Astrocyte (in vitro differentiated cells and primary cell): Measurements from ENCODE around the gene RBSN.
"Not testable (repeated sequence)": the region's sequence is repeated elsewhere in the genome, so short reads cannot be mapped to it uniquely, and the experiment has no call there.

Experiments used
- EZH2 ChIP-seq: IDR thresholded peaks from 2 replicates; pipeline ENCODE4 v1.6.1; 2012; ENCODE audit warnings: mild to moderate bottlenecking, low read length, inconsistent platforms; ENCODE audit not compliant: insufficient read depth
- TF ChIP-seq, protein P1 (sequence below): IDR thresholded peaks from 2 replicates; pipeline ENCODE4 v1.5.1; 2011; ENCODE audit warnings: low read depth, mild to moderate bottlenecking, inconsistent platforms, low read length, moderate library complexity; ENCODE audit not compliant: insufficient read depth

DNA sequence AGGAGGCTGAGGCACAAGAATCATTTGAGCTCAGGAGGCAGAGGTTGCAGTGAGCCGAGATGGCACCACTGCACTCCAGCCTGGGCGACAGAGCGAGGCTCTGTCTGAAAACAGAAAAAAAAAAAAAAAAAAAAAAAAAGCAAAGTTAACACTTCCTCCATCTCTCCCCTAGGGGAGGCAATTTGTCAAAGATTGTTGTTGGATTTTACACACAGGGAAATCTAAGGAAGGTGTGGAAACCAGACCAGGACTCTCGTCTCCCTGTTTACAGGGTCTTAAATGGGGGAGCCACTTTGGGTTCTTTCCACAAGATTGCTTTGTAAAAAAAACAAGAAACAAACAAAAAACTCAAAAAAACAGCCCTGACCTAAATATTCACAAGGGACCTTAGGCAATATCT, 29.5 kb upstream of the RBSN start:
- TF ChIP-seq, protein P1, sequence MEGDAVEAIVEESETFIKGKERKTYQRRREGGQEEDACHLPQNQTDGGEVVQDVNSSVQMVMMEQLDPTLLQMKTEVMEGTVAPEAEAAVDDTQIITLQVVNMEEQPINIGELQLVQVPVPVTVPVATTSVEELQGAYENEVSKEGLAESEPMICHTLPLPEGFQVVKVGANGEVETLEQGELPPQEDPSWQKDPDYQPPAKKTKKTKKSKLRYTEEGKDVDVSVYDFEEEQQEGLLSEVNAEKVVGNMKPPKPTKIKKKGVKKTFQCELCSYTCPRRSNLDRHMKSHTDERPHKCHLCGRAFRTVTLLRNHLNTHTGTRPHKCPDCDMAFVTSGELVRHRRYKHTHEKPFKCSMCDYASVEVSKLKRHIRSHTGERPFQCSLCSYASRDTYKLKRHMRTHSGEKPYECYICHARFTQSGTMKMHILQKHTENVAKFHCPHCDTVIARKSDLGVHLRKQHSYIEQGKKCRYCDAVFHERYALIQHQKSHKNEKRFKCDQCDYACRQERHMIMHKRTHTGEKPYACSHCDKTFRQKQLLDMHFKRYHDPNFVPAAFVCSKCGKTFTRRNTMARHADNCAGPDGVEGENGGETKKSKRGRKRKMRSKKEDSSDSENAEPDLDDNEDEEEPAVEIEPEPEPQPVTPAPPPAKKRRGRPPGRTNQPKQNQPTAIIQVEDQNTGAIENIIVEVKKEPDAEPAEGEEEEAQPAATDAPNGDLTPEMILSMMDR, result not testable (repeated sequence)
- not testable (repeated sequence) for TF ChIP-seq EZH2
